Spleen (tissue), 7 donors: ENCODE results near the gene MCM3AP.

Experiments
- CTCF ChIP-seq, 11 experiments: fragments of 200-600 bp in 7 of 11; fragments of 450-650 bp in 4 of 11; sonication (generic) in 4 of 11; IDR thresholded peaks in 8 of 11; conservative IDR thresholded peaks in 3 of 11; 1 replicate in 7 of 11; 2 replicates in 4 of 11; pipeline versions ENCODE4 v1.4.0 to v1.8.0; 2016 to 2021; ENCODE audit warnings: antibody characterized with exemption in 11 of 11, inconsistent platforms in 4 of 11, mild to moderate bottlenecking in 1 of 11
- POLR2A ChIP-seq, 3 donors: fragments of 450-650 bp; IDR thresholded peaks; one replicate each; pipeline ENCODE4 v1.5.1; 2017; ENCODE audit warnings: antibody characterized with exemption in 3 of 3, mild to moderate bottlenecking in 1 of 3
- donor health status: DM: no; HTN: no; CAD: no; lungs with moderate emphysema.
- donor health status: DM: no; HTN: no; CAD: no.
- donor health status: DM: no; HTN: no; CAD: no.

GRCh38 chr21:46214478-46215340 lies 70.7 kb downstream of the MCM3AP start:
- TF ChIP-seq CTCF (IDR thresholded peaks at IDR 0.05 in 8 of 11, conservative IDR thresholded peaks at IDR 0.05 in 3 of 11) (no peak), POLR2A (IDR thresholded peaks at IDR 0.05) (no peak)
